ENCODE data around the gene RFX4. TPM values are rescaled to one million over a fixed set of nuclear protein-coding genes. Genes with fewer than 3 reads are reported as not detected.

The RFX4 gene
- total and polyA plus RNA-seq, 7 donors = 0.56 TPM; not detected in 6

DNA sequence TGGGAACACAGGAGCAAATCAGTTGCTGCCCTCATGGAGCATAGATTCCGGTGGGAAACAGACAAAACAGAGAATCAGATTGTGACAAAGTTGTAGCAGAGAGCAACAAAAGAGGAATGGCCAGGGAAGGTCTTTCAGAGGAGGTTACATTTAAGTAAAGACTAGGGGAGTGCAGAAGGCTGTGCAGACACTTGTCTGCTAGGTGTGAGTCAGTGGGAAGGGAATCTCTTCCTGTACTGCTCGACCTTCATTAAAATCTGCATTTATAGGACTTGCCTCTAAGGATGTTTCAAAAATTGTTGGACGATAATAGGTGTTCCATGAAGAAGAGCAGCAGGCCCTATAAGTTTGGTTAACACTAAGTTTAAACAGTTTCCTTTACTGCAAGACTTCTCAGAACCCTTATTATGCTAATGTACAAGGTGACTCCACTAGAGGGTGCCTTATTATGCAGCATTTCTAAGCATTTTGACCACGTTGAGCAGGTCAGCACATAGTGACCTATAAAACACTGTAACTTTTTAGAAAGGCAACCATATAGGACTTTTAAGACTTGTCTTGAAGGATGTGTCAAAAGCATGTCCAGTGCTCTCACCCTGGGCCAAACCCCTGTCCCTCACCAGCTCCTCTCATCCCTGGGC is 99.9 kb downstream of the RFX4 start:
- no peak overlapping the region for H3K4me3 ChIP-seq
- no peak overlapping the region for H3K27ac ChIP-seq
- TF ChIP-seq, protein P1, sequence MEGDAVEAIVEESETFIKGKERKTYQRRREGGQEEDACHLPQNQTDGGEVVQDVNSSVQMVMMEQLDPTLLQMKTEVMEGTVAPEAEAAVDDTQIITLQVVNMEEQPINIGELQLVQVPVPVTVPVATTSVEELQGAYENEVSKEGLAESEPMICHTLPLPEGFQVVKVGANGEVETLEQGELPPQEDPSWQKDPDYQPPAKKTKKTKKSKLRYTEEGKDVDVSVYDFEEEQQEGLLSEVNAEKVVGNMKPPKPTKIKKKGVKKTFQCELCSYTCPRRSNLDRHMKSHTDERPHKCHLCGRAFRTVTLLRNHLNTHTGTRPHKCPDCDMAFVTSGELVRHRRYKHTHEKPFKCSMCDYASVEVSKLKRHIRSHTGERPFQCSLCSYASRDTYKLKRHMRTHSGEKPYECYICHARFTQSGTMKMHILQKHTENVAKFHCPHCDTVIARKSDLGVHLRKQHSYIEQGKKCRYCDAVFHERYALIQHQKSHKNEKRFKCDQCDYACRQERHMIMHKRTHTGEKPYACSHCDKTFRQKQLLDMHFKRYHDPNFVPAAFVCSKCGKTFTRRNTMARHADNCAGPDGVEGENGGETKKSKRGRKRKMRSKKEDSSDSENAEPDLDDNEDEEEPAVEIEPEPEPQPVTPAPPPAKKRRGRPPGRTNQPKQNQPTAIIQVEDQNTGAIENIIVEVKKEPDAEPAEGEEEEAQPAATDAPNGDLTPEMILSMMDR (IDR thresholded peaks at IDR 0.05) = peak; percentile 9
- no peaks in the 10 kb centered on the region for H3K9me3 ChIP-seq
- no peak for ATAC-seq
- no peak for DNase-seq
- H3K36me3 ChIP-seq (ENCODE audit: insufficient read depth in 1 of 2, low read depth in 1 of 2) = no peaks in the 10 kb centered on the region
- WGBS, 3 donors = 64 to 71% (median 68%) methylated on average over 4 of the region's 4 CpGs
- no peaks in the 10 kb centered on the region for H3K27me3 ChIP-seq (ENCODE audit: insufficient read depth in 3 of 3, low read length in 2 of 3)
- H3K4me1 ChIP-seq = no peaks in the 10 kb centered on the region
- intact Hi-C loops (cut with DNase I) = no loop called here

DNA sequence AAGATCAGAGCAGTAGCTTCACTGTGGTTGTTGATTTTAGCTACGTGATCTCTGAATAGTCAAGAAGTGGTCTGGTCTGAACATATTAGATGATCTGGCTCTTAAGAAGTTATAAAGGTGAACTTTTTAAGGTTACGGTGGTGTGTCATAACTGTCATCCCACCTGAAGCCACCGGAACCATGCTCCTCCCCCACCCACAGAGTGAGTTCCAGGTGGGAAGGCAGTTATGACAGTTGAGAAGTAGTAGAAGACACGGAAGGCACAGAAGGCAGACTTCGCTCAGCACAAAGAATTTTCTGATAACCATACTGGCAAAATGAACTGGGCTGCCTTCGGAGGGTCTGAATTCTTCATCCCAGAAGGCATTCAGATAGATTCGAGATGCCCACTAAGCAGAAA is 101.7 kb downstream of the RFX4 start:
- H3K4me3 ChIP-seq = no peak overlapping the region
- no peak overlapping the region for H3K27ac ChIP-seq
- H3K9me3 ChIP-seq = no peaks in the 10 kb centered on the region
- intact Hi-C loops (cut with DNase I) = no loop called here
- 78 to 97% (median 82%) methylated on average over 7 of the region's 7 CpGs for WGBS, 3 donors
- ATAC-seq (no peak), DNase-seq (no peak)
- H3K4me1 ChIP-seq = no peaks in the 10 kb centered on the region
- no peaks in the 10 kb centered on the region for H3K27me3 ChIP-seq (ENCODE audit: insufficient read depth in 3 of 3, low read length in 2 of 3)
- no peaks in the 10 kb centered on the region for H3K36me3 ChIP-seq (ENCODE audit: insufficient read depth in 1 of 2, low read depth in 1 of 2)
- TF ChIP-seq, protein P1 (IDR thresholded peaks at IDR 0.05) = no peak

DNA sequence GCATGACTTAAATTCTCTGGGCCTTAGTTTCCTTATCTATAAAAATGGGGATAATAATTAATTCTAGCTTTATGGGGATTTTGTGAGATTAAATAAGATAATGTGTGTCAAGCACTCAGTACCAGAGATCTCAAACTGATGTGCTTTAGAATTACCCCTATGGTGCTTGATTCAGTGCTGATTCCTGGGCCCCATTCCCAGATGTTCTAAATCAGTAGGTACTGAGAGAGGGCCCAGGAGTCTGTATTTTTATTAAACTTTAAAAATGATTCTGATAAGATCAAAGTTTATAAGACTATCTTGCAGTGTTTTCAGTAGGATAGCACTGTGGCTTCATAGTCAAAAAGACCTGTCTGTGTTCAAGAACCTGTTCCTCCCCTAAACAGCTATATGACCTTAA is 102.6 kb downstream of the RFX4 start:
- no peak for ATAC-seq
- no peaks in the 10 kb centered on the region for H3K9me3 ChIP-seq

DNA sequence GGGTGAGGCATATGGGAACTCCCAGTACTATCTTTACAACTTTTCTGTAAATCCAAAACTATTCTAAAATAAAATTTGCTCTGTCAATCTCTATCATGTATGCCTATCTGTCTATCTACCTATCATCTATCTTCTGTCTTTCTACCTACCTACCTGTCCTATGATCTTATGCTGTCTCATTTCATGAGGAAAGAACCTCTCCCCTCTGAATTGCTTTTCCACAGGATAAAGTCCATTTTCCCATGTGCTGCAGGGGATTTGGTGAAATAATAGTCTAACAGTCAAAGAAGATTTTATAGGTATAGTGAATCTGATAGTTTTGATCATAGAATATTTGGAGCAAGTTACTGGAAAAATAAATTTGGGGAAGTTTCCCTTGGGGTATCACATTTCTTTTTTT is 104.9 kb downstream of the RFX4 start:
- intact Hi-C loops (cut with DNase I) = no loop called here
- TF ChIP-seq, protein P1 (IDR thresholded peaks at IDR 0.05) = no peak
- Histone ChIP-seq H3K4me3 (no peak overlapping the region), H3K4me1 (no peaks in the 10 kb centered on the region), H3K9me3 (no peaks in the 10 kb centered on the region), H3K27me3 (ENCODE audit: insufficient read depth in 3 of 3, low read length in 2 of 3) (no peaks in the 10 kb centered on the region), H3K27ac (no peak overlapping the region), H3K36me3 (ENCODE audit: insufficient read depth in 1 of 2, low read depth in 1 of 2) (no peaks in the 10 kb centered on the region)
- ATAC-seq = no peak
- no peak for DNase-seq

More for the DNA sequence above, 102.6 kb downstream of the RFX4 start:
- no peak for DNase-seq
- intact Hi-C loops (cut with DNase I) = no loop called here
- H3K27me3 ChIP-seq (ENCODE audit: insufficient read depth in 3 of 3, low read length in 2 of 3) = no peaks in the 10 kb centered on the region
- TF ChIP-seq, protein P1 (IDR thresholded peaks at IDR 0.05) = no peak
- H3K36me3 ChIP-seq (ENCODE audit: insufficient read depth in 1 of 2, low read depth in 1 of 2) = no peaks in the 10 kb centered on the region
- H3K4me1 ChIP-seq = no peaks in the 10 kb centered on the region
- no peak overlapping the region for H3K27ac ChIP-seq
- H3K4me3 ChIP-seq = no peak overlapping the region
